Parathyroid adenoma (tissue), 2 donors: ENCODE data around the gene LRP10.
A peak's percentile ranks its signal among the peaks of the same experiment; 100 is the strongest.

Experiments
- H2AFZ ChIP-seq: fragments of 300-600 bp; sonication (generic); one replicate; pipeline ENCODE4 v1.7.0; 2017; ENCODE audit warnings: antibody characterized with exemption, mild to moderate bottlenecking
- H3K27ac ChIP-seq: fragments of 300-600 bp; sonication (generic); one replicate; pipeline ENCODE4 v1.7.0; 2017
- H3K27me3 ChIP-seq: fragments of 300-600 bp; sonication (generic); one replicate; pipeline ENCODE4 v1.7.0; 2017; ENCODE audit warnings: low read length; ENCODE audit not compliant: control insufficient read depth, insufficient read depth
- H3K36me3 ChIP-seq: fragments of 300-600 bp; sonication (generic); one replicate; pipeline ENCODE4 v1.7.0; 2017; ENCODE audit warnings: low read length; ENCODE audit not compliant: control insufficient read depth, insufficient read depth
- H3K4me1 ChIP-seq: fragments of 300-600 bp; sonication (generic); one replicate; pipeline ENCODE4 v1.7.0; 2017; ENCODE audit warnings: control low read depth
- H3K4me2 ChIP-seq: fragments of 300-600 bp; sonication (generic); one replicate; pipeline ENCODE4 v1.7.0; 2017; ENCODE audit warnings: low read length
- H3K4me3 ChIP-seq: fragments of 300-600 bp; sonication (generic); one replicate; pipeline ENCODE4 v1.7.0; 2017; ENCODE audit warnings: low read depth, low read length
- H3K79me2 ChIP-seq: fragments of 300-600 bp; sonication (generic); one replicate; pipeline ENCODE4 v1.7.0; 2017; ENCODE audit warnings: control low read depth
- H3K9ac ChIP-seq: fragments of 300-600 bp; sonication (generic); one replicate; pipeline ENCODE4 v1.7.0; 2017; ENCODE audit warnings: mild to moderate bottlenecking
- H3K9me3 ChIP-seq: fragments of 300-600 bp; sonication (generic); one replicate; pipeline ENCODE4 v1.7.0; 2017; ENCODE audit warnings: low read length; ENCODE audit not compliant: control insufficient read depth
- TF ChIP-seq, protein P1 (sequence below): fragments of 300-600 bp; sonication (generic); IDR thresholded peaks from one replicate; pipeline ENCODE4 v1.7.0; 2017; ENCODE audit warnings: antibody characterized with exemption, mild to moderate bottlenecking
- donor health status: primary hyperparathyroidism.

LRP10 gene

DNA sequence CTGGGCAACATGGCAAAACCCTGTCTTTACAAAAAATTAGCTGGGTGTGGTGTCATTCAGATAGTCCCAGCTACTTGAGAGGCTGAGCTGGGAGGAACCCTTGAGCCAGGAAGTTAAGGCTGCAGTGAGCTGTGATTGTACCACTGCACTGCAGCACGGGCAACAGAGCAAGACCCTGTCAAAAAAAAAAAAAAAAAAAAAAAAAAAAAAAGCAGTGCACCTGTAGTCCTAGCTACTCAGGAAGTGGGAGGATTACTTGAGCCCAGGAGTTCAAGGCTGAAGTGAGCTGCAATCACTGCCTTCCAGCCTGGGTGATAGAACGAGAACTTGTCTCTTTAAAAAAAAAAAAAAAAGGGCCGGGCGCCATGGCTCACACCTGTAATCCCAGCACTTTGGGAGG, 17.1 kb downstream of the LRP10 start:
- TF ChIP-seq, protein P1, sequence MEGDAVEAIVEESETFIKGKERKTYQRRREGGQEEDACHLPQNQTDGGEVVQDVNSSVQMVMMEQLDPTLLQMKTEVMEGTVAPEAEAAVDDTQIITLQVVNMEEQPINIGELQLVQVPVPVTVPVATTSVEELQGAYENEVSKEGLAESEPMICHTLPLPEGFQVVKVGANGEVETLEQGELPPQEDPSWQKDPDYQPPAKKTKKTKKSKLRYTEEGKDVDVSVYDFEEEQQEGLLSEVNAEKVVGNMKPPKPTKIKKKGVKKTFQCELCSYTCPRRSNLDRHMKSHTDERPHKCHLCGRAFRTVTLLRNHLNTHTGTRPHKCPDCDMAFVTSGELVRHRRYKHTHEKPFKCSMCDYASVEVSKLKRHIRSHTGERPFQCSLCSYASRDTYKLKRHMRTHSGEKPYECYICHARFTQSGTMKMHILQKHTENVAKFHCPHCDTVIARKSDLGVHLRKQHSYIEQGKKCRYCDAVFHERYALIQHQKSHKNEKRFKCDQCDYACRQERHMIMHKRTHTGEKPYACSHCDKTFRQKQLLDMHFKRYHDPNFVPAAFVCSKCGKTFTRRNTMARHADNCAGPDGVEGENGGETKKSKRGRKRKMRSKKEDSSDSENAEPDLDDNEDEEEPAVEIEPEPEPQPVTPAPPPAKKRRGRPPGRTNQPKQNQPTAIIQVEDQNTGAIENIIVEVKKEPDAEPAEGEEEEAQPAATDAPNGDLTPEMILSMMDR = no peak
- H3K36me3 ChIP-seq = no peaks in the 10 kb centered on the region
- H2AFZ ChIP-seq = no peak overlapping the region
- H3K4me2 ChIP-seq = peak overlapping the region; percentile 95
- H3K4me1 ChIP-seq = peaks cover 17% of the 10 kb centered on the region
- no peak overlapping the region for H3K9ac ChIP-seq
- no peaks in the 10 kb centered on the region for H3K9me3 ChIP-seq
- H3K27ac ChIP-seq = no peak overlapping the region
- no peaks in the 10 kb centered on the region for H3K27me3 ChIP-seq
- H3K79me2 ChIP-seq = peaks cover 13% of the 10 kb centered on the region
- H3K4me3 ChIP-seq = no peak overlapping the region

DNA sequence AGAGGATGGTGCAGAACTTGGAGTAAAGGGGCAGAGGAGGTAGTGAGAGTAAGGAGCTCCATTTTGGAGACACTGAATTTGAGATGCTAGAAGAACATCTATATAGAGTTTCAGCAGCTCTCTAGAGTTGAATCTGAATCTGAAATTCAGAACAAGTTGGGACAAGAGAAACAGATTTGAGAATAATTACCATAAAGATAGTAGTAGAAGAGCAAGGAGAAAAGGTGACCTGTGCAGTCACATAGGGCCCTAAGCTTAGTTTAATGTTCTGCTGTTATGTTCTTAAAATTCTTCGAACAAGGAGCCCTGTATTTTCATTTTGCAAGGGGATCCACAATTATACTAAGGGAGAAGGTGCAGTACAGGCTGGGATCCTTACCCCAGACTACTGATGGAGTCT, 18.9 kb downstream of the LRP10 start:
- H3K4me3 ChIP-seq = no peak overlapping the region

DNA sequence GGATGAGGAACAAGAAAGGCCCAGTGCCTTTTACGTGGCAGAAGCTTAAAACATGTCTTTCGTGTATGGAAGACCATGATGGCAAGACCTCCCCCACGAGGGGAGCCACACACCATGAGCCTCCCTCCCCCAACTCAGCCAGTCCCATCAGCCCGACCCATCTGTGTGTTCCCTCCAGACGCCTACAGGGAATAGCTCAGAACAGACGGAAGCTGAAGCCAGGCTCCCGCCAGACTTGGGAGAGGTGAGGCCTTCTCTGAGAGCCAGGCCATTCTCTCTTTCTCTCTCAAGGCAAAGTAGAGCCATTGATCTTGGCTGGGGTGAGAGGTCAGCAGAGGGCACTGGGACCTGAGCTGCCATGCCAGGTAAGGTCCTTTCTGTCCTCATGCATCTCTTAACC, 20.9 kb downstream of the LRP10 start:
- H2AFZ ChIP-seq = no peak overlapping the region
- H3K27ac ChIP-seq = no peak overlapping the region
- no peak overlapping the region for H3K4me2 ChIP-seq
- H3K27me3 ChIP-seq = no peaks in the 10 kb centered on the region
- peaks cover 6% of the 10 kb centered on the region for H3K4me1 ChIP-seq
- H3K36me3 ChIP-seq = no peaks in the 10 kb centered on the region
- peaks cover 6% of the 10 kb centered on the region for H3K79me2 ChIP-seq
- H3K9me3 ChIP-seq = no peaks in the 10 kb centered on the region
- no peak overlapping the region for H3K4me3 ChIP-seq
- TF ChIP-seq, protein P1 = no peak
- H3K9ac ChIP-seq = no peak overlapping the region

More for the DNA sequence above, 18.9 kb downstream of the LRP10 start:
- TF ChIP-seq, protein P1 = no peak
- no peak overlapping the region for H3K27ac ChIP-seq
- H3K79me2 ChIP-seq = peaks cover 10% of the 10 kb centered on the region
- no peaks in the 10 kb centered on the region for H3K9me3 ChIP-seq
- H3K27me3 ChIP-seq = no peaks in the 10 kb centered on the region
- H3K9ac ChIP-seq = no peak overlapping the region
- H3K4me1 ChIP-seq = peaks cover 11% of the 10 kb centered on the region
- H3K4me2 ChIP-seq = no peak overlapping the region
- no peaks in the 10 kb centered on the region for H3K36me3 ChIP-seq
- H2AFZ ChIP-seq = no peak overlapping the region

DNA sequence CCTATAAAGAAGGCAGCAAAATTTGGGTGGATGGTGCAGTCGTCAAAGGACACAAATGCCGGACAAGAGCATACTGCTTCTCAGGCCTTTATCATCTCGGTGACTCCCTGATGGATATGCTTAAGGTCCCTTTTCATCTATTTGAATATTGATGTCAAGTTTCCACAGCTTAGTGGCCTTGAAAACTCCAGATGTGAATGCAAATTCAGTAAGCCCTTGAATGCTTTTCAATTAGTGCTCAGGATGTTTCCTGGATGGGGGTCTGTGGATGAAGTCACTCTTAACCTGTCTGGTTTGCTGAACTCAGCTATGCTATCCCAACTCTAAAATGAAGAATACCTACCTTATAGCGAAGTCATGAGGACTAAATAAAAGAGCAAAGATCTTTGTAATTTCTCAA, 22.2 kb downstream of the LRP10 start:
- H3K4me3 ChIP-seq = no peak overlapping the region
- no peak overlapping the region for H2AFZ ChIP-seq
- H3K4me2 ChIP-seq = no peak overlapping the region
- no peaks in the 10 kb centered on the region for H3K9me3 ChIP-seq
- no peaks in the 10 kb centered on the region for H3K27me3 ChIP-seq
- no peak overlapping the region for H3K27ac ChIP-seq
- TF ChIP-seq, protein P1 = no peak
- no peaks in the 10 kb centered on the region for H3K36me3 ChIP-seq
- no peak overlapping the region for H3K9ac ChIP-seq
- no peaks in the 10 kb centered on the region for H3K4me1 ChIP-seq
- H3K79me2 ChIP-seq = no peaks in the 10 kb centered on the region

DNA sequence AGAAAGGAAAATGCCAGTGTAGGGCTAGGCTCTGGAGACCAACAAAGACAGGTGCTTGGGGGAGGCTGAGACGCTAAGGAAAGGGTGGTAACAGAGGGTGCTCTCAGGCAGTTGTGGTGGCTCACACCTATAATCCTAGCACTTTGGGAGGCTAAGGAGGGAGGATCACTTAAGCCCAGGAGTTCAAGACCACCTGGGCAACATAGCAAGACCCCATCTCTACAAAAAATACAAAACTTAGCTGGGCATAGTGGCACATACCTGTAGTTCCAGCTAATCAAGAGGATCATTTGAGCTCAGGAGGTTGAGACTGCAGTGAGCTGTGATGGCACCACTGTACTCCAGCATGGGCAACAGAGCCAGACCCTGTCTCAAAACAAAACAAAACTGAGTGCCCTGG, 23.9 kb downstream of the LRP10 start:
- TF ChIP-seq, protein P1 = no peak
- H3K4me3 ChIP-seq = no peak overlapping the region
- no peaks in the 10 kb centered on the region for H3K27me3 ChIP-seq
- H3K9ac ChIP-seq = no peak overlapping the region
- H2AFZ ChIP-seq = no peak overlapping the region
- H3K36me3 ChIP-seq = no peaks in the 10 kb centered on the region
- H3K9me3 ChIP-seq = no peaks in the 10 kb centered on the region
- H3K79me2 ChIP-seq = no peaks in the 10 kb centered on the region
- no peak overlapping the region for H3K4me2 ChIP-seq
- no peaks in the 10 kb centered on the region for H3K4me1 ChIP-seq
- H3K27ac ChIP-seq = no peak overlapping the region
